HEK293T (cell line): ENCODE results near the gene ZNF385B.

Source experiments
- ARNT ChIP-seq: fragments of 450-650 bp; IDR thresholded peaks from 2 replicates; pipeline ENCODE4 v1.6.1; 2017; ENCODE audit warnings: mild to moderate bottlenecking
- BHLHE40 ChIP-seq: fragments of 450-650 bp; IDR thresholded peaks from 2 replicates; pipeline ENCODE4 v1.6.1; 2016; ENCODE audit warnings: mild to moderate bottlenecking, moderate library complexity, borderline replicate concordance
- CTBP1 ChIP-seq: fragments of 450-650 bp; IDR thresholded peaks from 2 replicates; pipeline ENCODE4 v1.6.1; 2016; ENCODE audit warnings: borderline replicate concordance
- ELF4 ChIP-seq: fragments of 450-650 bp; IDR thresholded peaks from 2 replicates; pipeline ENCODE4 v1.6.1; 2017; ENCODE audit warnings: antibody characterized with exemption
- FOXA1 ChIP-seq: fragments of 450-650 bp; IDR thresholded peaks from 2 replicates; pipeline ENCODE4 v1.6.1; 2016; ENCODE audit warnings: mild to moderate bottlenecking
- FOXK2 ChIP-seq: fragments of 450-650 bp; IDR thresholded peaks from 2 replicates; pipeline ENCODE4 v1.6.1; 2016; ENCODE audit warnings: mild to moderate bottlenecking
- FOXM1 ChIP-seq: fragments of 450-650 bp; IDR thresholded peaks from 2 replicates; pipeline ENCODE4 v1.6.1; 2017; ENCODE audit warnings: mild to moderate bottlenecking, borderline replicate concordance
- HDGF ChIP-seq: fragments of 450-650 bp; IDR thresholded peaks from 2 replicates; pipeline ENCODE4 v1.6.1; 2017; ENCODE audit warnings: antibody characterized with exemption, borderline replicate concordance
- NFRKB ChIP-seq: fragments of 450-650 bp; IDR thresholded peaks from 2 replicates; pipeline ENCODE4 v1.6.1; 2016; ENCODE audit warnings: mild to moderate bottlenecking, moderate library complexity
- SP1 ChIP-seq: fragments of 450-650 bp; IDR thresholded peaks from 2 replicates; pipeline ENCODE4 v1.6.1; 2017
- SUZ12 ChIP-seq: fragments of 450-650 bp; IDR thresholded peaks from 2 replicates; pipeline ENCODE4 v1.6.1; 2016; ENCODE audit warnings: mild to moderate bottlenecking
- TF ChIP-seq, protein P1 (sequence below): fragments of 450-650 bp; IDR thresholded peaks from 2 replicates; pipeline ENCODE4 v1.6.1; 2016

DNA sequence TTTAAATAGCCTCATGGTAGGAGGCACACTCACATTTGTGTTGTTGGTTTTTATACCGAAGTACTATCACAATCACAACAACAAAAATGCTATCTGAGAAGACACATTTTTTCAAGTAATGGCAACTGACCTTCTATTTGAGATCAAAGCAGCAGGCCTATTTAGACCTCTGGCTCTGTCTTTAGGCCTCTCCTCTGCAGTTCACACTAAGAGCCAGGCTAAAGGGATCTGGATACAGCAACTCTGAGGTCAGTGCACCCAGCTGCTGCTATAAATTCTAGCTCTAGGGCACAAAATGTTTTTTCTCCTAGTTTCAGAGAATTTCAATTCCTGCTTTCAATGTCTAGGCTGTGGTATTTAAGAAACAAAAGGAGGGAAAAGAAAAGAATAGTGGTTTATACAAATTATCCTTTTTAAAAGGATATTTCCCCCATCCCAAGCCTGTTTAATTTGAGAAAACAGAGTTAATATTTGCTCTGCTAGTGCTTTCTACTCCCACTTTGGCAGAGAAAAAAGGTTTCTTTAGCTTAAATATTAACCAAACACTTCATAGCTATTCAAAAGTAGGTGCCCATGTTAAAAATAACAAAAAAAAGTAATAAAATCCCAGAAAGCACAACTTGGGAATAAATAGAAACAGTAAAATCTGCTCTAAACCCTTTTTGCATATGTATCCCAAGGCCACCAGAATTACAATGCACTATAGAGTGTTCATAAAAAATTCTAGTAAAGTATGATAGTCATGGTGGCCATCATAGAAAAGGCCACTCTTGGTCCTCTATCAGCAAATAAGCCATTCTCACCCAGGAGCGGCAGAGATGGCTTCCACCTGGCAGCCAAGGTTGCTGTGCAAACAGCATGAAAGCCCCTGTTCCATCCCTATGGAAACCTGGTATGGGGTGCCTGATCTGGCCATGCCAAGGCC is 303.1 kb downstream of the ZNF385B start:
- TF ChIP-seq SUZ12 (no peak), ARNT (no peak), FOXM1 (no peak), CTBP1 (no peak), NFRKB (no peak), FOXK2 (no peak), SP1 (no peak), HDGF (no peak), ELF4 (no peak), FOXA1 (no peak), BHLHE40 (no peak)
- TF ChIP-seq, protein P1, sequence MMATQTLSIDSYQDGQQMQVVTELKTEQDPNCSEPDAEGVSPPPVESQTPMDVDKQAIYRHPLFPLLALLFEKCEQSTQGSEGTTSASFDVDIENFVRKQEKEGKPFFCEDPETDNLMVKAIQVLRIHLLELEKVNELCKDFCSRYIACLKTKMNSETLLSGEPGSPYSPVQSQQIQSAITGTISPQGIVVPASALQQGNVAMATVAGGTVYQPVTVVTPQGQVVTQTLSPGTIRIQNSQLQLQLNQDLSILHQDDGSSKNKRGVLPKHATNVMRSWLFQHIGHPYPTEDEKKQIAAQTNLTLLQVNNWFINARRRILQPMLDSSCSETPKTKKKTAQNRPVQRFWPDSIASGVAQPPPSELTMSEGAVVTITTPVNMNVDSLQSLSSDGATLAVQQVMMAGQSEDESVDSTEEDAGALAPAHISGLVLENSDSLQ, result no peak
